ENCODE data around the gene AGAP2. TPM values are rescaled to one million over a fixed set of nuclear protein-coding genes. Genes with fewer than 3 reads are reported as not detected.

The AGAP2 gene
- total RNA-seq, 6 donors from 2014 or later = 2.0 to 7.3 (median 5.8) TPM

DNA sequence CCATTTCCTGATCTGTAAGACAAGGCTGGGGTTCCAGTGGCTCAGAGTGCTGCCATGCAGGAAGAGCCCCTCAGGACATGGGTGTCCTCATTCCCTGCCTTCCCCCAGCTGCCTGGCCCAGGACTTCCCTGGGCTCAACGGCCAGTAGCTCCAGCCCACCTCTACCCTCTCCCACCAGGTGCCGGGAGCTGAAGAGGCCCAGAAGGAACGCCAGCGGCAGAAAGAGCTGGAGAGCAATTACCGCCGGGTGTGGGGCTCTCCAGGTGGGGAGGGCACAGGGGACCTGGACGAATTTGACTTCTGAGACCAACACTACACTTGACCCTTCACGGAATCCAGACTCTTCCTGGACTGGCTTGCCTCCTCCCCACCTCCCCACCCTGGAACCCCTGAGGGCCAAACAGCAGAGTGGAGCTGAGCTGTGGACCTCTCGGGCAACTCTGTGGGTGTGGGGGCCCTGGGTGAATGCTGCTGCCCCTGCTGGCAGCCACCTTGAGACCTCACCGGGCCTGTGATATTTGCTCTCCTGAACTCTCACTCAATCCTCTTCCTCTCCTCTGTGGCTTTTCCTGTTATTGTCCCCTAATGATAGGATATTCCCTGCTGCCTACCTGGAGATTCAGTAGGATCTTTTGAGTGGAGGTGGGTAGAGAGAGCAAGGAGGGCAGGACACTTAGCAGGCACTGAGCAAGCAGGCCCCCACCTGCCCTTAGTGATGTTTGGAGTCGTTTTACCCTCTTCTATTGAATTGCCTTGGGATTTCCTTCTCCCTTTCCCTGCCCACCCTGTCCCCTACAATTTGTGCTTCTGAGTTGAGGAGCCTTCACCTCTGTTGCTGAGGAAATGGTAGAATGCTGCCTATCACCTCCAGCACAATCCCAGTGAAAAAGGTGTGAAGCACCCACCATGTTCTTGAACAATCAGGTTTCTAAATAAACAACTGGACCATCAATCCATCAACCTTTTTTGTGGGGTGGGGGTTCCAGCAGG is 17.6 kb downstream of the AGAP2 start:
- H3K4me1 ChIP-seq = peaks cover 3 to 7% (median 3%) of the 10 kb centered on the region in 4 donors
- no peak for TF ChIP-seq POLR2AphosphoS5 (IDR thresholded peaks at IDR 0.05)
- no peak for TF ChIP-seq EP300 (IDR thresholded peaks at IDR 0.05)
- TF ChIP-seq, protein P1, sequence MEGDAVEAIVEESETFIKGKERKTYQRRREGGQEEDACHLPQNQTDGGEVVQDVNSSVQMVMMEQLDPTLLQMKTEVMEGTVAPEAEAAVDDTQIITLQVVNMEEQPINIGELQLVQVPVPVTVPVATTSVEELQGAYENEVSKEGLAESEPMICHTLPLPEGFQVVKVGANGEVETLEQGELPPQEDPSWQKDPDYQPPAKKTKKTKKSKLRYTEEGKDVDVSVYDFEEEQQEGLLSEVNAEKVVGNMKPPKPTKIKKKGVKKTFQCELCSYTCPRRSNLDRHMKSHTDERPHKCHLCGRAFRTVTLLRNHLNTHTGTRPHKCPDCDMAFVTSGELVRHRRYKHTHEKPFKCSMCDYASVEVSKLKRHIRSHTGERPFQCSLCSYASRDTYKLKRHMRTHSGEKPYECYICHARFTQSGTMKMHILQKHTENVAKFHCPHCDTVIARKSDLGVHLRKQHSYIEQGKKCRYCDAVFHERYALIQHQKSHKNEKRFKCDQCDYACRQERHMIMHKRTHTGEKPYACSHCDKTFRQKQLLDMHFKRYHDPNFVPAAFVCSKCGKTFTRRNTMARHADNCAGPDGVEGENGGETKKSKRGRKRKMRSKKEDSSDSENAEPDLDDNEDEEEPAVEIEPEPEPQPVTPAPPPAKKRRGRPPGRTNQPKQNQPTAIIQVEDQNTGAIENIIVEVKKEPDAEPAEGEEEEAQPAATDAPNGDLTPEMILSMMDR (IDR thresholded peaks at IDR 0.05) = no peak
- no peak for TF ChIP-seq POLR2A (IDR thresholded peaks at IDR 0.05)
- no peak for DNase-seq

DNA sequence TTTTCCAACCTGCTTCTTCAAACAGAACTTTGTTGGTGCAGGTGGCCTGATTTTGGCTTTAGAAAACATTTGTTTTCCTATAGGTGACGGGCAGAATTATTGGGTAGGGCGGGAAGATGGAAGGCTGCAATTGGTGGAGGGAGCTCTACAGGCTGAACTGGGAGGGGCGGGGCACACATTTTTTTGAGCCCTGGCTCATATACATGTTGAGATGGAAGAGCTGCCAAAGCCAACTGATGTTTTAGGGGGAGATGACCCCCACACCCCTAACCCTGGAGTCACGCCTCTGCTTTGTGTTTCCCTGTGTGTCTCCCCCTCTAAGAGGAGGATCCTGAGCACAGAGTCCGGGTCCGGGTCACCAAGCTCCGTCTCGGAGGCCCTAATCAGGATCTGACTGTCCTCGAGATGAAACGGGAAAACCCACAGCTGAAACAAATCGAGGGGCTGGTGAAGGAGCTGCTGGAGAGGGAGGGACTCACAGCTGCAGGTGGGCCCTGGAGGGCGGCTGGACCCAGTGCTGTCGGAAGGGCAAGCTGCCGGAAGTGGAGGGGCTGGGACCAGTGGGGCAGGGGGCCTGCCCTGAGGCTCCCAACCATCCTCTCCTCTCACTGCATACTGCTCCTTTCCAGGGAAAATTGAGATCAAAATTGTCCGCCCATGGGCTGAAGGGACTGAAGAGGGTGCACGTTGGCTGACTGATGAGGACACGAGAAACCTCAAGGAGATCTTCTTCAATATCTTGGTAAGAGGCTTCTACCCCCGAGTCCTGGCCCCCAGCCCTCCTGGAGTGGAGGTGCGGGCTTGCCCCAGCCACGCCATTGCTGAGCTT is 18.6 kb downstream of the AGAP2 start:
- no peak for ATAC-seq (ENCODE audit: low FRiP score in 2 of 2)
- Histone ChIP-seq H3K4me3 (no peak overlapping the region), H3K27ac (no peak overlapping the region), H3K9me3 (no peaks in the 10 kb centered on the region), H3K27me3 (no peaks in the 10 kb centered on the region), H3K36me3 (peaks cover 33 to 72% (median 61%) of the 10 kb centered on the region in 4 donors), H3K4me1 (no peaks in the 10 kb centered on the region)
- 92 to 94% methylated on average over 18 to 20 of the region's 20 CpGs for WGBS, 2 donors
- TF ChIP-seq EP300 (IDR thresholded peaks at IDR 0.05) (no peak), POLR2AphosphoS5 (IDR thresholded peaks at IDR 0.05) (no peak), POLR2A (IDR thresholded peaks at IDR 0.05) (no peak)
- TF ChIP-seq, protein P1 (IDR thresholded peaks at IDR 0.05) = no peak
- DNase-seq = no peak

More for the DNA sequence above, 17.6 kb downstream of the AGAP2 start:
- no peak for ATAC-seq (ENCODE audit: low FRiP score in 2 of 2)
- peaks cover 31 to 63% (median 55%) of the 10 kb centered on the region in 4 donors for H3K36me3 ChIP-seq
- 83 to 84% methylated on average over 10 to 11 of the region's 11 CpGs for WGBS, 2 donors
- H3K4me3 ChIP-seq = no peak overlapping the region
- no peaks in the 10 kb centered on the region for H3K27me3 ChIP-seq
- H3K27ac ChIP-seq = no peak overlapping the region
- H3K9me3 ChIP-seq = no peaks in the 10 kb centered on the region

DNA sequence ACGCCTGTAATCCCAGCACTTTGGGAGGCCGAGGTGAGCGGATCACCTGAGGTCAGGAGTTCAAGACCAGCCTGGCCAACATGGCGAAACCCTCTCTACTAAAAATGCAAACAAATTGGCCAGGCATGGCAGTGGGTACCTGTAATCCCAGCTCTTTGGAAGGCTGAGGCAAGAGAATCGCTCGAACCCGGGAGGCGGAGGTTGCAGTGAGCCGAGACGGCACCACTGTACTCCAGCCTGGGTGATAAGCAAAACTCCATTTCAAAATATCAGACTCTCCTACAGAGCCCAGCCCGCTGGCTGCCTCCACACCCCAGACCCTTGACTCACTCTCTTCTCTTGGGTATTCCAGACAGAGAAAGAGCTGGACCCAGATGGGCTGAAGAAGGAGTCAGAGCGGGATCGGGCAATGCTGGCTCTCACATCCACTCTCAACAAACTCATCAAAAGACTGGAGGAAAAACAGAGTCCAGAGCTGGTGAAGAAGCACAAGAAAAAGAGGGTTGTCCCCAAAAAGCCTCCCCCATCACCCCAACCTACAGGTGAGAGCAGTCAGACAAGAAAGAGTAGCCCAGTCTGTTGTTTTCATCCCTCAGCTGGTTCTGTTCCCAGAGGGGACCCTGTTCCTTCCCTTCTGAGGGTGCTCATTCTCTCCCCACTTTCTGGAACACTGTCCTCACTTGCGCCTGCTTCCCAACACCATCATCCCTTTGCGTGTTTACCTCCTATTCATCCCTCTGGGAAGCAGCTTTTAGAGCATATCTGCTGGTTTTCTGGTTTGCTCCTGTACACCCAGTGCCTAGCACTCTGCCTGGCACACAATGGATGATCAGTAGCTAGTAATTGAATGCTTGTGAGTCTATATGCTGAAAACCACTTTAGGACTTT is 19.7 kb downstream of the AGAP2 start:
- H3K4me3 ChIP-seq = no peak overlapping the region
- no peaks in the 10 kb centered on the region for H3K9me3 ChIP-seq
- TF ChIP-seq EP300 (IDR thresholded peaks at IDR 0.05) (no peak), POLR2A (IDR thresholded peaks at IDR 0.05) (no peak), POLR2AphosphoS5 (IDR thresholded peaks at IDR 0.05) (no peak)
- TF ChIP-seq, protein P1 (IDR thresholded peaks at IDR 0.05) = no peak
- no peaks in the 10 kb centered on the region for H3K4me1 ChIP-seq
- H3K27me3 ChIP-seq = no peaks in the 10 kb centered on the region
- ATAC-seq (ENCODE audit: low FRiP score in 2 of 2) (no peak), DNase-seq (no peak)
- peaks cover 33 to 83% (median 65%) of the 10 kb centered on the region in 4 donors for H3K36me3 ChIP-seq
- H3K27ac ChIP-seq = no peak overlapping the region
- 96 to 98% methylated on average over 11 to 15 of the region's 15 CpGs for WGBS, 2 donors

DNA sequence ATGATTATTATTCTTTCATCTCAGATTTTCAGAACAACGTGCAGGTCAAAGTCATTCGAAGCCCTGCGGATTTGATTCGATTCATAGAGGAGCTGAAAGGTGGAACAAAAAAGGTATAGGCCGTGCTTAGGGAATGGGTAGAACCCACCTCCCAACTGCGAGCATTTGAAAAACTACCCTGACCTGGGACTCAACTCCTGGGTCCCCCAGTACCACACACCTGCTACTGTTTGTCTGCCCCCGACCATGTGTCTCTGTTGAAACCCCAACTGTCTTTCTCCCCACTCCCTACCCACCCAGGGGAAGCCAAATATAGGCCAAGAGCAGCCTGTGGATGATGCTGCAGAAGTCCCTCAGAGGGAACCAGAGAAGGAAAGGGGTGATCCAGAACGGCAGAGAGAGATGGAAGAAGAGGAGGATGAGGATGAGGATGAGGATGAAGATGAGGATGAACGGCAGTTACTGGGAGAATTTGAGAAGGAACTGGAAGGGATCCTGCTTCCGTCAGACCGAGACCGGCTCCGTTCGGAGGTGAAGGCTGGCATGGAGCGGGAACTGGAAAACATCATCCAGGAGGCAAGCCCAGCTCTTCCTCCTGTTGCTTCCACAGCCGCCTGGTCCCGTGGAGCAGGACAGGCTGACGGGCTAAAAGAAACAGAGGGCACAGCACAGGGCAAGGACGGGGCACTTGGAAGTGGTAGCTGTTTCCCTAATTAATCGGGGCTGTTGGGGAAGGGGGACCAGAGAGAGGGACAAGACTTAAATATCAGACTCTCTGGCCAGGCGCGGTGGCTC is 20.5 kb downstream of the AGAP2 start:
- H3K4me3 ChIP-seq = no peak overlapping the region
- H3K27me3 ChIP-seq = no peaks in the 10 kb centered on the region
- ATAC-seq (ENCODE audit: low FRiP score in 2 of 2) (no peak), DNase-seq (no peak)
- TF ChIP-seq POLR2AphosphoS5 (IDR thresholded peaks at IDR 0.05) (no peak), POLR2A (IDR thresholded peaks at IDR 0.05) (no peak), EP300 (IDR thresholded peaks at IDR 0.05) (no peak)
- TF ChIP-seq, protein P1 (IDR thresholded peaks at IDR 0.05) = no peak
- H3K27ac ChIP-seq = no peak overlapping the region
- H3K9me3 ChIP-seq = no peaks in the 10 kb centered on the region
- H3K4me1 ChIP-seq = no peaks in the 10 kb centered on the region
- WGBS, 2 donors = 94 to 96% methylated on average over 22 of the region's 22 CpGs
- peaks cover 33 to 92% (median 65%) of the 10 kb centered on the region in 4 donors for H3K36me3 ChIP-seq
